OCI-LY7 (cell line): ENCODE data around the gene CNDP2. TPM values are rescaled to one million over a fixed set of nuclear protein-coding genes. Genes with fewer than 3 reads are reported as not detected.

ENCODE experiments used
- BruUV-seq: library from RNA; stranded (reverse); fragments of 400-500 nt; replicated peaks from 2 replicates; lab custom pipeline; 2021; lab: Mats Ljungman, UMichigan
- CTCF ChIA-PET: fragments of 300-600 bp; sonication (Branson Sonifier 250); formaldehyde crosslinking; loops from one replicate; lab custom pipeline; 2022; ENCODE audit warnings: antibody characterized with exemption; ENCODE audit not compliant: unreplicated experiment; lab: Charles Lee
- POLR2A ChIA-PET: fragments of 300-600 bp; sonication (Branson Sonifier 250); formaldehyde crosslinking; loops from one replicate; lab custom pipeline; 2022; ENCODE audit warnings: antibody characterized with exemption; lab: Charles Lee
- DNase-seq: peaks from one replicate; pipeline ENCODE4 v3.0.0-alpha.2; 2015; ENCODE audit warnings: low spot score
- H2AFZ ChIP-seq: fragments of 200-600 bp; sonication (generic), shearing (Covaris generic); 2 replicates; pipeline ENCODE4 v1.6.1; 2014; ENCODE audit warnings: mild to moderate bottlenecking, antibody characterized with exemption, low read length, moderate library complexity
- H3K27ac ChIP-seq: fragments of 200-600 bp; sonication (generic); 2 replicates; pipeline ENCODE4 v1.5.1; 2014; ENCODE audit warnings: mixed run types, low read depth, mild to moderate bottlenecking, moderate library complexity, low read length, inconsistent platforms; ENCODE audit not compliant: poor library complexity, severe bottlenecking
- H3K36me3 ChIP-seq: fragments of 200-600 bp; sonication (generic); 2 replicates; pipeline ENCODE4 v1.6.1; 2014; ENCODE audit warnings: mild to moderate bottlenecking, antibody characterized with exemption, low read length, moderate library complexity, mixed read lengths; ENCODE audit not compliant: insufficient read depth
- H3K4me1 ChIP-seq: fragments of 200-600 bp; sonication (generic); 2 replicates; pipeline ENCODE4 v1.5.1; 2014; ENCODE audit warnings: mild to moderate bottlenecking, low read length; ENCODE audit not compliant: insufficient read depth, poor library complexity, severe bottlenecking
- H3K4me2 ChIP-seq: fragments of 200-600 bp; sonication (generic); 2 replicates; pipeline ENCODE4 v1.6.1; 2014; ENCODE audit warnings: mild to moderate bottlenecking, low read length
- H3K4me3 ChIP-seq: fragments of 200-600 bp; sonication (generic); 2 replicates; pipeline ENCODE4 v1.5.1; 2014; ENCODE audit warnings: mild to moderate bottlenecking, low read depth, low read length; ENCODE audit not compliant: poor library complexity, severe bottlenecking
- H3K79me2 ChIP-seq: fragments of 200-600 bp; sonication (generic); 2 replicates; pipeline ENCODE4 v1.6.1; 2016; ENCODE audit warnings: low read depth, mild to moderate bottlenecking, low read length, moderate library complexity, mixed read lengths; ENCODE audit not compliant: insufficient read depth
- H3K9me2 ChIP-seq: fragments of 200-600 bp; sonication (generic); 2 replicates; pipeline ENCODE4 v1.6.1; 2016; ENCODE audit warnings: mild to moderate bottlenecking, low read length, mixed read lengths; ENCODE audit not compliant: insufficient read depth
- H3K9me3 ChIP-seq: fragments of 200-600 bp; sonication (generic); 2 replicates; pipeline ENCODE4 v1.6.1; 2014; ENCODE audit warnings: mild to moderate bottlenecking, mixed run types, low read length, mixed read lengths
- H4K20me1 ChIP-seq: fragments of 200-600 bp; sonication (generic); 2 replicates; pipeline ENCODE4 v1.6.1; 2014; ENCODE audit warnings: mild to moderate bottlenecking, antibody characterized with exemption, low read length, moderate library complexity, mixed read lengths; ENCODE audit not compliant: insufficient read depth
- EZH2phosphoT487 ChIP-seq: fragments of 200-600 bp; sonication (generic); IDR thresholded peaks from 2 replicates; pipeline ENCODE4 v1.6.1; 2018; ENCODE audit warnings: low read depth, borderline replicate concordance, mild to moderate bottlenecking, mixed run types, antibody characterized with exemption, low read length, moderate library complexity, mixed read lengths
- intact Hi-C: fragments of 100-400 bp; cut with micrococcal nuclease; formaldehyde crosslinking; loops from one replicate; pipeline ENCODE4 v1.10.0; 2022; ENCODE audit not compliant: unreplicated experiment
- total RNA-seq, 2 experiments: library from RNA; depleted of rRNA in 1 of 2; stranded (reverse); fragments of >200 nt in 1 of 2; shearing (Covaris generic) in 1 of 2; gene quantifications; 2 replicates each; pipeline ENCODE4 v1.2.3, GENCODE V29; 2014 to 2022
- TF ChIP-seq, protein P1 (sequence below): fragments of 200-600 bp; sonication (generic); conservative IDR thresholded peaks from 2 replicates; pipeline ENCODE4 v1.5.1; 2014; ENCODE audit warnings: mild to moderate bottlenecking, antibody characterized with exemption, low read length, moderate library complexity, mixed read lengths

CNDP2 gene
- total RNA-seq, 2 experiments from 2014 or later, result 28.5 to 94.8 TPM

DNA sequence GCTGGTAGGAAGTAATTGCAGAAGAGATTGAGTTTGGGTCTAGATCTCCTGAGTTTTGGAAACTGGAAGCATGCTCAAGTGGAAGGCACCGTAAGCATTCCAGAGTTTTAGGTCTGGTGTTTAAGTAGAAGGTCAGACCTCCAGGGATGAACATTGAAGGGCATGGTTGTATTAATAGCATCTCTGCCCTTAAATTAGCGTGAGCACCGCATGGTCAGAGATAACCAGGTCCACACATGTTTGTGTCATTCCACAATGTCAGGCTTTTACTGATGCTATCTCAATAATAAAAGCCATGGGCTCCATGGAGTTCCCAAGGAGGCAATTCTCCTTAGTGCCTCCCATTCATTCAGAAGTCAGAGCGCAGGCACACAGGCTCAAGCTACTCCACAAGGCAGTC is 73.2 kb downstream of the CNDP2 start:
- POLR2A ChIA-PET, result interaction anchor here (0.6 kb wide), 1 partner anchor 70 kb away, joined by 3 read pairs; no protein-coding TSS in a partner anchor
- CTCF ChIA-PET, result no interaction called here
- no peak overlapping the region for H3K4me3 ChIP-seq

GRCh38 chr18:74570266-74570665 is 74.1 kb downstream of the CNDP2 start:
- intact Hi-C loops, result no loop called here
- no TSS peak for BruUV-seq

More for the DNA sequence above, 73.2 kb downstream of the CNDP2 start:
- no peak for TF ChIP-seq EZH2phosphoT487
- TF ChIP-seq, protein P1, sequence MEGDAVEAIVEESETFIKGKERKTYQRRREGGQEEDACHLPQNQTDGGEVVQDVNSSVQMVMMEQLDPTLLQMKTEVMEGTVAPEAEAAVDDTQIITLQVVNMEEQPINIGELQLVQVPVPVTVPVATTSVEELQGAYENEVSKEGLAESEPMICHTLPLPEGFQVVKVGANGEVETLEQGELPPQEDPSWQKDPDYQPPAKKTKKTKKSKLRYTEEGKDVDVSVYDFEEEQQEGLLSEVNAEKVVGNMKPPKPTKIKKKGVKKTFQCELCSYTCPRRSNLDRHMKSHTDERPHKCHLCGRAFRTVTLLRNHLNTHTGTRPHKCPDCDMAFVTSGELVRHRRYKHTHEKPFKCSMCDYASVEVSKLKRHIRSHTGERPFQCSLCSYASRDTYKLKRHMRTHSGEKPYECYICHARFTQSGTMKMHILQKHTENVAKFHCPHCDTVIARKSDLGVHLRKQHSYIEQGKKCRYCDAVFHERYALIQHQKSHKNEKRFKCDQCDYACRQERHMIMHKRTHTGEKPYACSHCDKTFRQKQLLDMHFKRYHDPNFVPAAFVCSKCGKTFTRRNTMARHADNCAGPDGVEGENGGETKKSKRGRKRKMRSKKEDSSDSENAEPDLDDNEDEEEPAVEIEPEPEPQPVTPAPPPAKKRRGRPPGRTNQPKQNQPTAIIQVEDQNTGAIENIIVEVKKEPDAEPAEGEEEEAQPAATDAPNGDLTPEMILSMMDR, result no peak
- no TSS peak for BruUV-seq
- Histone ChIP-seq H3K9me2 (no peaks in the 10 kb centered on the region), H3K9me3 (no peaks in the 10 kb centered on the region), H4K20me1 (no peaks in the 10 kb centered on the region), H3K27ac (no peak overlapping the region), H3K4me1 (no peaks in the 10 kb centered on the region), H3K36me3 (no peaks in the 10 kb centered on the region), H3K4me2 (no peak overlapping the region), H3K79me2 (no peaks in the 10 kb centered on the region), H2AFZ (no peak overlapping the region)
- no peak for DNase-seq
- intact Hi-C loops, result no loop called here

More at GRCh38 chr18:74570266-74570665, 74.1 kb downstream of the CNDP2 start:
- H3K9me3 ChIP-seq, result no peaks in the 10 kb centered on the region
- no peak for DNase-seq
- H3K9me2 ChIP-seq, result no peaks in the 10 kb centered on the region
- H3K36me3 ChIP-seq, result no peaks in the 10 kb centered on the region
- no peaks in the 10 kb centered on the region for H4K20me1 ChIP-seq
- H3K4me2 ChIP-seq, result no peak overlapping the region
- H3K79me2 ChIP-seq, result no peaks in the 10 kb centered on the region
- ChIA-PET POLR2A (interaction anchor here (0.5 to 0.6 kb wide), 3 partner anchors 20 to 676 kb away, joined by 3 to 4 read pairs (median 3); partner anchors contain the start of gene ZNF407), CTCF (no interaction called here)
- H3K4me1 ChIP-seq, result no peaks in the 10 kb centered on the region
- H2AFZ ChIP-seq, result no peak overlapping the region
- no peak overlapping the region for H3K27ac ChIP-seq
- no peak for TF ChIP-seq EZH2phosphoT487
- TF ChIP-seq, protein P1, result no peak
- no peak overlapping the region for H3K4me3 ChIP-seq
